Cardiac muscle cell (in vitro differentiated cells and primary cell): ENCODE results near the gene DAB1. TPM values are rescaled to one million over a fixed set of nuclear protein-coding genes. Genes with fewer than 3 reads are reported as not detected.

Source experiments
- DNase-seq, 2 donors: peaks; one replicate each; pipeline versions ENCODE4 v3.0.0 to v3.0.0-alpha.2; 2010 to 2017; ENCODE audit warnings: low read depth in 1 of 2, low spot score in 1 of 2
- H3K27ac ChIP-seq: fragments of 200-600 bp; sonication (generic); 2 replicates; pipeline ENCODE4 v1.5.1; 2016
- H3K27me3 ChIP-seq: fragments of 200-600 bp; sonication (generic); 2 replicates; pipeline ENCODE4 v1.6.0; 2016; ENCODE audit warnings: control low read depth
- H3K36me3 ChIP-seq: fragments of 200-600 bp; sonication (generic); 2 replicates; pipeline ENCODE4 v1.5.1; 2016; ENCODE audit warnings: control low read depth
- H3K4me1 ChIP-seq: fragments of 200-600 bp; sonication (generic); 2 replicates; pipeline ENCODE4 v1.8.1; 2017; ENCODE audit warnings: low read depth, mild to moderate bottlenecking, mixed run types
- H3K4me3 ChIP-seq: fragments of 200-600 bp; sonication (generic); 2 replicates; pipeline ENCODE4 v1.5.1; 2016; ENCODE audit warnings: mild to moderate bottlenecking
- H3K9me3 ChIP-seq: fragments of 200-600 bp; sonication (generic); 2 replicates; pipeline ENCODE4 v1.5.1; 2017; ENCODE audit warnings: low read depth, mild to moderate bottlenecking, control low read depth
- CTCF ChIP-seq: IDR thresholded peaks from 2 replicates; pipeline ENCODE4 v1.5.1; 2012; ENCODE audit warnings: low read depth, mild to moderate bottlenecking, low read length
- polyA plus RNA-seq: library from polyadenylated mRNA; unstranded; fragments of >200 nt; fragmentation: Nextera tagmentation; extraction: Ambion mirVana; gene quantifications from 2 replicates; pipeline ENCODE4 v1.2.1, GENCODE V29; 2016
- total RNA-seq: library from RNA; depleted of rRNA; stranded (reverse); fragments of >200 nt; gene quantifications from 2 replicates; pipeline ENCODE4 v1.2.3, GENCODE V29; 2016

DAB1 gene
- total and polyA plus RNA-seq, 2 experiments from 2014 or later = 24.1 to 26.6 TPM

DNA sequence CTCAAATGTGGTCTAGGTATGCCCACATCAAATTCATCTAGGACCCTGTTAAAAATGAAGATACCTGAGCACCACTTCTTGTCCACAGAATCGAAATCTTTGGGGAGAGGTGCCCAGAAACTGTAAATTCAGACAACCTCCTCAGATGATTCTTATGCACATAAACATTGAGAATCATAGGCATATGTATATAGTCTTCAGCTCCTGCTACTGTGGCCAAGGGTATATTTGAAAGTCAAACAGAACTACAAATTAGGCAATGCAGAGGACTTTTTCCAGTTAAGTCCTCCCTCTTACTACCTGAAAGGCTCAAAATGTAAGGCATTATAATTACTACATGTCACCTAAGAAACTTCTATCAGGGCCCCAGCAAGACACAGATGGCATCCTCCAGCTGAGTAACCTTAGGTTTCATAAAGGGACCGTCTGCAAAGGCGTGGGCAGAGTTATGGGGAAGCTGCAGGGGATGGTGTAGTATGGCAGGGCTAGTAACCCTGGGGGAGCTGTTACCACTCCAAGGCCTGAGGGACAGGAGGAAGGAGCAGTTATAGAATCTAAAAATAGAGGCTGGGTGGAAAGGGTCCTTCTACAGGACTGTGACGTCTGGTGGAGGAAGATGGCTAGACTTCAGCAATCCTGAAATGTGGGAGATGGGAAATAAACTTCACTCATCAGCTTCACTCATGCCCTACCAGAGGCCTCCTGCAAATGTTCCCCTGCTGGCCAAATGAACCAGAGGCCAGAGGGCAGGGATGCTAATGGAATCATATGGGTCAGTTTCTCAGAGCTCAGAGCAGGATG is 46.3 kb downstream of the DAB1 start:
- peak in 1 of 2 donors; percentile 61 for DNase-seq
- H3K27ac ChIP-seq = no peak overlapping the region
- H3K27me3 ChIP-seq = no peaks in the 10 kb centered on the region
- TF ChIP-seq CTCF = no peak
- H3K9me3 ChIP-seq = no peaks in the 10 kb centered on the region
- H3K4me3 ChIP-seq = no peak overlapping the region
- peaks cover 7% of the 10 kb centered on the region for H3K4me1 ChIP-seq
- no peaks in the 10 kb centered on the region for H3K36me3 ChIP-seq

DNA sequence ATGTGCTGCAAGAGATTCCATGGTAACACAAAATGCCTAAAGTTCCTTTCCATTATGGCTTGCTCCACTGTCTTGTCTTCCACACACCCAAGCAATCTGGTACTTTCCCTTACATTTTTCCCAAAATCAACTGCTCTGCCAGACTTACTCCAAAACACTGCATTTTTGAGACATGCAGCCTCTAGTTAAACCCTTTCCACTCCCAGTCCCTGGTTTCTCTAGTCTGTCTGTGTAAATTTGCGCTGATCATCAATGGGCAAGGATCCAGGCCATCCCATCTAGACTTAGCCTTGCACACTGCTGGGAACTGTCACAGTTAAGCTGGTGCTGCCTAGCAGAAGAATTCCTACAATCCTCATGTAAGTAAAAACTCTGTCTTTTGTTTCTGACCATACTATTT is 47.8 kb downstream of the DAB1 start:
- TF ChIP-seq CTCF = no peak

GRCh38 chr1:57369889-57370288 is 54.0 kb downstream of the DAB1 start:
- TF ChIP-seq CTCF = no peak
- Histone ChIP-seq H3K27me3 (no peaks in the 10 kb centered on the region), H3K27ac (no peak overlapping the region), H3K4me3 (no peak overlapping the region), H3K9me3 (no peaks in the 10 kb centered on the region), H3K4me1 (peaks cover 7% of the 10 kb centered on the region), H3K36me3 (no peaks in the 10 kb centered on the region)
- DNase-seq = no peak

More for the DNA sequence above, 47.8 kb downstream of the DAB1 start:
- Histone ChIP-seq H3K4me3 (no peak overlapping the region), H3K9me3 (no peaks in the 10 kb centered on the region), H3K36me3 (no peaks in the 10 kb centered on the region), H3K4me1 (peaks cover 7% of the 10 kb centered on the region), H3K27me3 (no peaks in the 10 kb centered on the region), H3K27ac (no peak overlapping the region)
- no peak for DNase-seq

- DNase-seq = no peak
- no peak overlapping the region for H3K4me3 ChIP-seq
- no peaks in the 10 kb centered on the region for H3K36me3 ChIP-seq
- H3K27ac ChIP-seq = no peak overlapping the region
- H3K27me3 ChIP-seq = no peaks in the 10 kb centered on the region
- H3K9me3 ChIP-seq = no peaks in the 10 kb centered on the region
- peaks cover 23% of the 10 kb centered on the region for H3K4me1 ChIP-seq
- TF ChIP-seq CTCF = no peak
Measured at GRCh38 chr1:57367945-57368344, 55.9 kb downstream of the DAB1 start.

- no peaks in the 10 kb centered on the region for H3K9me3 ChIP-seq
- DNase-seq = no peak
Measured at GRCh38 chr1:57363643-57364042, 60.2 kb downstream of the DAB1 start.

More at GRCh38 chr1:57363643-57364042, 60.2 kb downstream of the DAB1 start:
- Histone ChIP-seq H3K27ac (no peak overlapping the region), H3K4me3 (no peak overlapping the region), H3K27me3 (no peaks in the 10 kb centered on the region), H3K36me3 (no peaks in the 10 kb centered on the region), H3K4me1 (peaks cover 53% of the 10 kb centered on the region)
- no peak for TF ChIP-seq CTCF
